Ovary (tissue), 10 donors: ENCODE measurements around the gene CTAGE9. TPM values are rescaled to one million over a fixed set of nuclear protein-coding genes. Genes with fewer than 3 reads are reported as not detected.
"Not testable (repeated sequence)": the region's sequence is repeated elsewhere in the genome, so short reads cannot be mapped to it uniquely, and the experiment has no call there.

Experiments
- DNase-seq, 5 donors: peaks; one replicate each; pipeline ENCODE4 v3.0.0-alpha.2; 2019 to 2020
- H3K27ac ChIP-seq, 2 donors: fragments of 200-600 bp; one replicate each; pipeline versions ENCODE4 v1.5.1 to v1.8.0; 2019 to 2022
- H3K27me3 ChIP-seq: fragments of 200-600 bp; one replicate; pipeline ENCODE4 v1.8.0; 2022
- H3K36me3 ChIP-seq: fragments of 200-600 bp; sonication (generic); one replicate; pipeline ENCODE4 v1.5.1; 2019
- H3K4me1 ChIP-seq: one replicate; pipeline ENCODE4 v1.8.1; 2013; ENCODE audit warnings: mild to moderate bottlenecking, moderate library complexity; ENCODE audit not compliant: insufficient read depth
- H3K4me3 ChIP-seq: fragments of 200-600 bp; sonication (generic); one replicate; pipeline ENCODE4 v1.5.1; 2017
- H3K9me3 ChIP-seq, 2 donors: fragments of 200-600 bp in 1 of 2; sonication (generic) in 1 of 2; one replicate each; pipeline versions ENCODE4 v1.5.1 to v1.8.1; 2013 to 2019; ENCODE audit warnings: mild to moderate bottlenecking in 1 of 2, moderate library complexity in 1 of 2
- CTCF ChIP-seq, 3 donors: fragments of 450-650 bp in 2 of 3; fragments of 200-600 bp in 1 of 3; IDR thresholded peaks; one replicate each; pipeline versions ENCODE4 v1.5.1 to v1.8.0; 2016 to 2022; ENCODE audit warnings: antibody characterized with exemption in 3 of 3, mild to moderate bottlenecking in 1 of 3
- EP300 ChIP-seq: sonication (generic); formaldehyde crosslinking; IDR thresholded peaks from one replicate; pipeline ENCODE4 v1.6.1; 2017; ENCODE audit warnings: antibody characterized with exemption
- POLR2A ChIP-seq: fragments of 450-650 bp; IDR thresholded peaks from one replicate; pipeline ENCODE4 v1.6.1; 2017; ENCODE audit warnings: antibody characterized with exemption, mild to moderate bottlenecking, moderate library complexity
- WGBS, 3 donors: extraction: QIAGEN DNeasy Blood & Tissue Kit in 1 of 3; methylation state at CpG; one replicate each; pipeline versions ENCODE4 v1.1.5 to v1.1.7; 2013 to 2017; 5-methylcytosine and 5-hydroxymethylcytosine counted together
- intact Hi-C, 4 donors: fragments of 100-400 bp; cut with DNase I; formaldehyde crosslinking; loops; one replicate each; pipeline versions ENCODE4 v1.11.0 to v1.15.1; 2022 to 2023
- long read RNA-seq, 3 donors: library from polyadenylated mRNA in 2 of 3; unstranded in 2 of 3; transcript quantifications; one replicate each; pipeline ENCODE4 v2.0.0 and lab custom pipeline, GENCODE V29; 2021 to 2026
- polyA plus RNA-seq, 2 donors: library from polyadenylated mRNA; stranded (reverse); fragments of 200-250 nt in 1 of 2; fragments of 350-450 nt in 1 of 2; fragmentation: Illumina TruSeq in 1 of 2; extraction: RNeasy Lipid Tissue Mini Kit (QIAGEN cat#74804) in 1 of 2; gene quantifications; one replicate each; pipeline ENCODE4 v1.2.3, GENCODE V29; 2013 to 2014
- total RNA-seq, 7 donors: library from RNA; depleted of rRNA in 2 of 7; stranded (reverse); fragments of >200 nt in 2 of 7; fragmentation: NEBNext Ultra II Directional in 3 of 7; extraction: Animal tissue kit (Norgen Biotek cat#: 25700) in 3 of 7; gene quantifications; one replicate each; pipeline versions ENCODE4 v1.1.0 to v1.2.4, GENCODE V29; 2016 to 2023
- donor health status: DM: no; HTN: no; CAD: no; lungs with moderate emphysema.
- donor health status: DM: no; HTN: no; CAD: no.
- donor health status: Bipolar disorder and iron deficiency.
- donor health status: DM: yes; HTN: yes; CAD: no.
- donor health status: DM: no; HTN: no; CAD: no.
- donor health status: DM: yes; HTN: yes; CAD: no.

CTAGE9 gene
- total RNA-seq (not detected), polyA plus RNA-seq (not detected)
- long read RNA-seq, donor 1, result 0 reads
- long read RNA-seq, donor 2, partial matches to known transcripts, result 0 of 1 reads
- long read RNA-seq, donor 2, other reads (novel, unspliced or antisense), result 0 of 1 reads
- long read RNA-seq, donor 3, result 0 reads

- H3K27ac ChIP-seq, H3K9me3 ChIP-seq, H3K27me3 ChIP-seq, H3K4me3 ChIP-seq, H3K36me3 ChIP-seq, H3K4me1 ChIP-seq, DNase-seq, intact Hi-C loops: not testable (repeated sequence)
- WGBS, 3 donors, result 95 to 98% (median 96%) methylated on average over 8 to 9 of the region's 18 CpGs
Observed at GRCh38 chr6:131710917-131711316, at the start of gene CTAGE9. Gene CTAGE9 (minus strand): TSS chr6:131711017. CDS start chr6:131711017, 0 bp downstream.

GRCh38 chr6:131758920-131759319, 48.1 kb upstream of the CTAGE9 start:
- Histone ChIP-seq H3K27ac (no peak overlapping the region), H3K9me3 (no peaks in the 10 kb centered on the region), H3K27me3 (no peaks in the 10 kb centered on the region), H3K4me1 (peaks cover 5% of the 10 kb centered on the region), H3K4me3 (no peak overlapping the region), H3K36me3 (no peaks in the 10 kb centered on the region)
- WGBS, 3 donors, result 78 to 95% (median 94%) methylated on average over 4 of the region's 4 CpGs
- no peak for TF ChIP-seq POLR2A
- no peak for TF ChIP-seq CTCF (IDR thresholded peaks at IDR 0.05)
- no peak for TF ChIP-seq EP300
- intact Hi-C loops, result no loop called here
- no peak for DNase-seq

GRCh38 chr6:131756039-131756438, 45.2 kb upstream of the CTAGE9 start:
- Histone ChIP-seq H3K36me3 (no peaks in the 10 kb centered on the region), H3K27me3 (no peaks in the 10 kb centered on the region), H3K9me3 (no peaks in the 10 kb centered on the region), H3K27ac (no peak overlapping the region), H3K4me3 (no peak overlapping the region), H3K4me1 (peaks cover 5% of the 10 kb centered on the region)
- no peak for DNase-seq
- intact Hi-C loops, result no loop called here
- TF ChIP-seq CTCF (IDR thresholded peaks at IDR 0.05), result no peak
- TF ChIP-seq EP300, result no peak
- TF ChIP-seq POLR2A, result no peak
- WGBS, 3 donors, result 91% methylated on average over 2 of the region's 2 CpGs

GRCh38 chr6:131755597-131755996, 44.8 kb upstream of the CTAGE9 start:
- Histone ChIP-seq H3K4me1 (peaks cover 5% of the 10 kb centered on the region), H3K27ac (no peak overlapping the region), H3K27me3 (no peaks in the 10 kb centered on the region), H3K9me3 (no peaks in the 10 kb centered on the region), H3K4me3 (no peak overlapping the region), H3K36me3 (no peaks in the 10 kb centered on the region)
- intact Hi-C loops, result no loop called here
- DNase-seq, result no peak
- TF ChIP-seq POLR2A (no peak), CTCF (IDR thresholded peaks at IDR 0.05) (no peak), EP300 (no peak)
- 77 to 96% (median 92%) methylated on average over 3 of the region's 3 CpGs for WGBS, 3 donors

GRCh38 chr6:131754715-131755567, 44.1 kb upstream of the CTAGE9 start:
- TF ChIP-seq EP300 (no peak), POLR2A (no peak), CTCF (IDR thresholded peaks at IDR 0.05) (no peak)
- H3K4me1 ChIP-seq, result peaks cover 4% of the 10 kb centered on the region
- H3K4me3 ChIP-seq, result no peak overlapping the region
- no peak for DNase-seq
- no peaks in the 10 kb centered on the region for H3K27me3 ChIP-seq
- H3K9me3 ChIP-seq, result no peaks in the 10 kb centered on the region
- H3K27ac ChIP-seq, result no peak overlapping the region
- 64 to 74% (median 68%) methylated on average over 9 of the region's 9 CpGs for WGBS, 3 donors
- no peaks in the 10 kb centered on the region for H3K36me3 ChIP-seq
- intact Hi-C loops, result no loop called here
